Germinal center (tissue), 1 donor: Measurements from ENCODE around the gene RBM18.

ENCODE experiments used
- DNase-seq: peaks from one replicate; pipeline ENCODE4 v3.0.0; 2012; ENCODE audit warnings: mixed read lengths, low spot score

The RBM18 gene

GRCh38 chr9:122221183-122221811 lies 43.3 kb downstream of the RBM18 start:
- DNase-seq: no peak

- DNase-seq: no peak
Measured at GRCh38 chr9:122220673-122221182, 43.9 kb downstream of the RBM18 start.

- no peak for DNase-seq
Measured at GRCh38 chr9:122219856-122220672, 44.6 kb downstream of the RBM18 start.

- DNase-seq: no peak
Measured at GRCh38 chr9:122218935-122219855, 45.4 kb downstream of the RBM18 start.

GRCh38 chr9:122218071-122218934 lies 46.3 kb downstream of the RBM18 start:
- DNase-seq: no peak

GRCh38 chr9:122217640-122218039 lies 47.0 kb downstream of the RBM18 start:
- DNase-seq: no peak

- no peak for DNase-seq
Measured at GRCh38 chr9:122216798-122217418, 47.7 kb downstream of the RBM18 start.

- no peak for DNase-seq
Measured at GRCh38 chr9:122216138-122216797, 48.4 kb downstream of the RBM18 start.

- no peak for DNase-seq
Measured at GRCh38 chr9:122215663-122216062, 49.0 kb downstream of the RBM18 start.

- DNase-seq: no peak
Measured at GRCh38 chr9:122214507-122214906, 50.1 kb downstream of the RBM18 start.

- DNase-seq: peak; percentile 92
Measured at GRCh38 chr9:122213589-122214413, 50.8 kb downstream of the RBM18 start.

- DNase-seq: no peak
Measured at GRCh38 chr9:122213102-122213588, 51.5 kb downstream of the RBM18 start.

GRCh38 chr9:122212473-122213004 lies 52.1 kb downstream of the RBM18 start:
- no peak for DNase-seq

- DNase-seq: no peak
Measured at GRCh38 chr9:122209451-122209850, 55.2 kb downstream of the RBM18 start.

GRCh38 chr9:122207096-122207495 lies 57.5 kb downstream of the RBM18 start:
- no peak for DNase-seq

GRCh38 chr9:122206118-122207046 lies 58.3 kb downstream of the RBM18 start:
- no peak for DNase-seq

GRCh38 chr9:122205176-122205575 lies 59.5 kb downstream of the RBM18 start:
- DNase-seq: no peak

GRCh38 chr9:122204491-122204890 lies 60.1 kb downstream of the RBM18 start:
- no peak for DNase-seq
